Measurements from ENCODE around the gene TMOD2.
A peak's percentile ranks its signal among the peaks of the same experiment; 100 is the strongest.

TMOD2 gene

DNA sequence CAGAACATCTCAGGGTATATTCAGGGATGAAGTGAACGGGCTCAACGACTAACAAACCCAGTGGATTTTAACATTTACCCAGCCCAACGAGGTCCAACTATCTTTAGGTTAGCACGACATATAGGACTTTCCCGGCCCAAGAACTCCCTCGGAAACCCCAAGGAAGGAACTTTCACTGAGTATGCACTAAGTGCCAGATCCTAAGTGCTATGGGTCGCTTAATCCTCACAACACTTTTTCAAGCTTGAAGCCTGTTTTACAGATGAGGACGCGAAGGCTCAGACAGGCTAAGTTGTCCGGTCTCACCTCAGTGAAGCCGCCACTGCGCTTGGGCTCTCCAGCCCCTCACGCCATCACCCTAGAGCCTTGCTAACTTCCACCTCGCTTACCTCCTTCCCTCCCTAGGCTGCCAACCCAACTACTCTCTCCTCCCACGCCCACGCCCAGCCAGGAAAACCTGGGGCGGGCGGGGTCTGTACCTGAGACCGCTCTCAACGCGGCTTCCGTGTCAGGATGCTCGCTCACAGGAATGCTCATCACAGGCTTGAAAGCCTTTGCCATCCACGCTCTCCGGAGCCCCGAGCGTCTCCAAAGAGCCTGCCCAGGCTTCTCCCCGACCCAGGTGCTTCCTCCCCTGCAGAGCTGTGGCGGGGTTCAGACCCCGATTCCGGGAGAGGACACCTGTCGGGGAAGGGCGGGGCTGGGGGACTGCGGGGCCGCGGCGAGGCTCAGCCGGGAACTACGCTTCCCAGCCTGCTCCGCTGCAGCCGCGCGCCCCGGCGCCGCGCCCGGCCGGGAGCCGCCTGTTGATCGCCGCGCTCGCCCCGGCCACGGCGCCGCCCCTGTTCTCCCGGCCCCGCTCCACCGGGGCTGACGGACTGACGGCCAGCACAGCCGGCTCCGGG, at the start of gene TMOD2:
TSS of gene TMOD2 (plus strand) at position 806 of the 905 bp plus-strand sequence. CDS start 14,845 bp downstream, outside the sequence.
- CTCF ChIA-PET: no interaction called here
- TF ChIP-seq BHLHE40 (IDR thresholded peaks at IDR 0.05; ENCODE audit: borderline replicate concordance): no peak
- peak; percentile 59 for DNase-seq (ENCODE audit: extremely low spot score)
- POLR2A ChIA-PET: no interaction called here

GRCh38 chr15:51702710-51703109, 48.7 kb upstream of the TMOD2 start:
- CTCF ChIA-PET: no interaction called here
- DNase-seq (ENCODE audit: extremely low spot score): no peak
- TF ChIP-seq NFRKB (IDR thresholded peaks at IDR 0.05): no peak
- TF ChIP-seq TARDBP (IDR thresholded peaks at IDR 0.05): no peak
- no peak for TF ChIP-seq CTBP1 (IDR thresholded peaks at IDR 0.05; ENCODE audit: borderline replicate concordance)
- TF ChIP-seq LEF1 (IDR thresholded peaks at IDR 0.05; ENCODE audit: borderline replicate concordance): no peak
- TF ChIP-seq FOXK2 (IDR thresholded peaks at IDR 0.05): no peak
- no peak for TF ChIP-seq PKNOX1 (IDR thresholded peaks at IDR 0.05)
- TF ChIP-seq SUZ12 (IDR thresholded peaks at IDR 0.05): no peak
- TF ChIP-seq ZNF384 (IDR thresholded peaks at IDR 0.05): no peak
- no peak for TF ChIP-seq SP1 (IDR thresholded peaks at IDR 0.05)
- TF ChIP-seq FOXA1 (IDR thresholded peaks at IDR 0.05): no peak
- TF ChIP-seq ELF4 (IDR thresholded peaks at IDR 0.05): no peak
- TF ChIP-seq HDGF (IDR thresholded peaks at IDR 0.05; ENCODE audit: borderline replicate concordance): no peak
- no peak for TF ChIP-seq BHLHE40 (IDR thresholded peaks at IDR 0.05; ENCODE audit: borderline replicate concordance)
- no peak for TF ChIP-seq L3MBTL2 (conservative IDR thresholded peaks at IDR 0.05)
- no peak for TF ChIP-seq FOXM1 (IDR thresholded peaks at IDR 0.05; ENCODE audit: borderline replicate concordance)
- no peak for TF ChIP-seq ARNT (IDR thresholded peaks at IDR 0.05)
- POLR2A ChIA-PET: no interaction called here

GRCh38 chr15:51706291-51706690, 45.1 kb upstream of the TMOD2 start:
- DNase-seq (ENCODE audit: extremely low spot score): no peak
- no peak for TF ChIP-seq PKNOX1 (IDR thresholded peaks at IDR 0.05)
- no peak for TF ChIP-seq FOXK2 (IDR thresholded peaks at IDR 0.05)
- TF ChIP-seq SP1 (IDR thresholded peaks at IDR 0.05): no peak
- ChIA-PET CTCF (no interaction called here), POLR2A (no interaction called here)

GRCh38 chr15:51706926-51707608, 44.3 kb upstream of the TMOD2 start:
- DNase-seq (ENCODE audit: extremely low spot score): no peak
- TF ChIP-seq FOXK2 (IDR thresholded peaks at IDR 0.05) (no peak), LEF1 (IDR thresholded peaks at IDR 0.05; ENCODE audit: borderline replicate concordance) (no peak), L3MBTL2 (conservative IDR thresholded peaks at IDR 0.05) (no peak), ELF4 (IDR thresholded peaks at IDR 0.05) (no peak), FOXM1 (IDR thresholded peaks at IDR 0.05; ENCODE audit: borderline replicate concordance) (no peak), FOXA1 (IDR thresholded peaks at IDR 0.05) (no peak), NFRKB (IDR thresholded peaks at IDR 0.05) (no peak), SP1 (IDR thresholded peaks at IDR 0.05) (no peak), HDGF (IDR thresholded peaks at IDR 0.05; ENCODE audit: borderline replicate concordance) (no peak), PKNOX1 (IDR thresholded peaks at IDR 0.05) (no peak), ARNT (IDR thresholded peaks at IDR 0.05) (no peak), TARDBP (IDR thresholded peaks at IDR 0.05) (no peak), SUZ12 (IDR thresholded peaks at IDR 0.05) (no peak), CTBP1 (IDR thresholded peaks at IDR 0.05; ENCODE audit: borderline replicate concordance) (no peak), ZNF384 (IDR thresholded peaks at IDR 0.05) (no peak), BHLHE40 (IDR thresholded peaks at IDR 0.05; ENCODE audit: borderline replicate concordance) (no peak)
- POLR2A ChIA-PET: no interaction called here
- CTCF ChIA-PET: no interaction called here

- ChIA-PET POLR2A (no interaction called here), CTCF (no interaction called here)
- no peak for TF ChIP-seq ELF4 (IDR thresholded peaks at IDR 0.05)
- no peak for TF ChIP-seq PKNOX1 (IDR thresholded peaks at IDR 0.05)
- TF ChIP-seq ZNF384 (IDR thresholded peaks at IDR 0.05): no peak
- no peak for TF ChIP-seq FOXA1 (IDR thresholded peaks at IDR 0.05)
- TF ChIP-seq SP1 (IDR thresholded peaks at IDR 0.05): no peak
- no peak for TF ChIP-seq FOXK2 (IDR thresholded peaks at IDR 0.05)
- no peak for TF ChIP-seq NFRKB (IDR thresholded peaks at IDR 0.05)
- TF ChIP-seq SUZ12 (IDR thresholded peaks at IDR 0.05): no peak
- no peak for TF ChIP-seq LEF1 (IDR thresholded peaks at IDR 0.05; ENCODE audit: borderline replicate concordance)
- no peak for TF ChIP-seq BHLHE40 (IDR thresholded peaks at IDR 0.05; ENCODE audit: borderline replicate concordance)
- no peak for TF ChIP-seq ARNT (IDR thresholded peaks at IDR 0.05)
- no peak for TF ChIP-seq HDGF (IDR thresholded peaks at IDR 0.05; ENCODE audit: borderline replicate concordance)
- no peak for TF ChIP-seq FOXM1 (IDR thresholded peaks at IDR 0.05; ENCODE audit: borderline replicate concordance)
- TF ChIP-seq TARDBP (IDR thresholded peaks at IDR 0.05): no peak
- no peak for TF ChIP-seq L3MBTL2 (conservative IDR thresholded peaks at IDR 0.05)
- TF ChIP-seq CTBP1 (IDR thresholded peaks at IDR 0.05; ENCODE audit: borderline replicate concordance): no peak
- DNase-seq (ENCODE audit: extremely low spot score): no peak
Observed at GRCh38 chr15:51708013-51708412, 43.4 kb upstream of the TMOD2 start.

Measured in HEK293T (cell line).